Measurements from ENCODE around the gene PRMT1. TPM values are rescaled to one million over a fixed set of nuclear protein-coding genes. Genes with fewer than 3 reads are reported as not detected.

PRMT1 gene
- total and polyA plus RNA-seq, 9 of the 15 experiments (the other 6 are each of a cell fraction or from before 2014, with no cell fraction given), result 13.3 to 464 (median 326) TPM

- TF ChIP-seq, protein P1, sequence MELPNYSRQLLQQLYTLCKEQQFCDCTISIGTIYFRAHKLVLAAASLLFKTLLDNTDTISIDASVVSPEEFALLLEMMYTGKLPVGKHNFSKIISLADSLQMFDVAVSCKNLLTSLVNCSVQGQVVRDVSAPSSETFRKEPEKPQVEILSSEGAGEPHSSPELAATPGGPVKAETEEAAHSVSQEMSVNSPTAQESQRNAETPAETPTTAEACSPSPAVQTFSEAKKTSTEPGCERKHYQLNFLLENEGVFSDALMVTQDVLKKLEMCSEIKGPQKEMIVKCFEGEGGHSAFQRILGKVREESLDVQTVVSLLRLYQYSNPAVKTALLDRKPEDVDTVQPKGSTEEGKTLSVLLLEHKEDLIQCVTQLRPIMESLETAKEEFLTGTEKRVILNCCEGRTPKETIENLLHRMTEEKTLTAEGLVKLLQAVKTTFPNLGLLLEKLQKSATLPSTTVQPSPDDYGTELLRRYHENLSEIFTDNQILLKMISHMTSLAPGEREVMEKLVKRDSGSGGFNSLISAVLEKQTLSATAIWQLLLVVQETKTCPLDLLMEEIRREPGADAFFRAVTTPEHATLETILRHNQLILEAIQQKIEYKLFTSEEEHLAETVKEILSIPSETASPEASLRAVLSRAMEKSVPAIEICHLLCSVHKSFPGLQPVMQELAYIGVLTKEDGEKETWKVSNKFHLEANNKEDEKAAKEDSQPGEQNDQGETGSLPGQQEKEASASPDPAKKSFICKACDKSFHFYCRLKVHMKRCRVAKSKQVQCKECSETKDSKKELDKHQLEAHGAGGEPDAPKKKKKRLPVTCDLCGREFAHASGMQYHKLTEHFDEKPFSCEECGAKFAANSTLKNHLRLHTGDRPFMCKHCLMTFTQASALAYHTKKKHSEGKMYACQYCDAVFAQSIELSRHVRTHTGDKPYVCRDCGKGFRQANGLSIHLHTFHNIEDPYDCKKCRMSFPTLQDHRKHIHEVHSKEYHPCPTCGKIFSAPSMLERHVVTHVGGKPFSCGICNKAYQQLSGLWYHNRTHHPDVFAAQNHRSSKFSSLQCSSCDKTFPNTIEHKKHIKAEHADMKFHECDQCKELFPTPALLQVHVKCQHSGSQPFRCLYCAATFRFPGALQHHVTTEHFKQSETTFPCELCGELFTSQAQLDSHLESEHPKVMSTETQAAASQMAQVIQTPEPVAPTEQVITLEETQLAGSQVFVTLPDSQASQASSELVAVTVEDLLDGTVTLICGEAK (IDR thresholded peaks at IDR 0.05), result peak; percentile 68
- TF ChIP-seq, protein P1 (CRISPR knock-in tag; IDR thresholded peaks at IDR 0.05), result no peak
- no peak for TF ChIP-seq DLX4 (CRISPR knock-in tag; IDR thresholded peaks at IDR 0.05)
- peak; percentile 90; the same call in 1 of the 2 replicates for TF ChIP-seq ZNF830 (CRISPR knock-in tag; IDR thresholded peaks at IDR 0.05)
- no peak for TF ChIP-seq ZC3H4 (CRISPR knock-in tag; IDR thresholded peaks at IDR 0.05; ENCODE audit: borderline replicate concordance)
- TF ChIP-seq ZFPM2 (CRISPR knock-in tag; IDR thresholded peaks at IDR 0.05), result 0 out of 2 replicates have a peak, but pooled peaks have one; percentile 28
- TF ChIP-seq FOXK2 (conservative IDR thresholded peaks at IDR 0.05 in 1 of 2, IDR thresholded peaks at IDR 0.05 in 1 of 2; ENCODE audit: low read depth in 2 of 2), result peak in 1 of 2 experiments; percentile 64; a peak in 2 of 4 replicates
- TF ChIP-seq CREM (IDR thresholded peaks at IDR 0.05; ENCODE audit: low read depth), result peak; percentile 30; the same call in 1 of the 2 replicates
- no peak for TF ChIP-seq LEF1 (IDR thresholded peaks at IDR 0.05)
- no peak for TF ChIP-seq ARNT (IDR thresholded peaks at IDR 0.05)
- TF ChIP-seq ZNF124 (CRISPR knock-in tag; IDR thresholded peaks at IDR 0.05), result no peak
- TF ChIP-seq FOS (IDR thresholded peaks at IDR 0.05; ENCODE audit: extremely low read depth, insufficient read length), result no peak
- no peak for TF ChIP-seq ZKSCAN1 (IDR thresholded peaks at IDR 0.05; ENCODE audit: low read depth, low read length)
- no peak for TF ChIP-seq TFAM (CRISPR knock-in tag; conservative IDR thresholded peaks at IDR 0.05)
- TF ChIP-seq, protein P2, sequence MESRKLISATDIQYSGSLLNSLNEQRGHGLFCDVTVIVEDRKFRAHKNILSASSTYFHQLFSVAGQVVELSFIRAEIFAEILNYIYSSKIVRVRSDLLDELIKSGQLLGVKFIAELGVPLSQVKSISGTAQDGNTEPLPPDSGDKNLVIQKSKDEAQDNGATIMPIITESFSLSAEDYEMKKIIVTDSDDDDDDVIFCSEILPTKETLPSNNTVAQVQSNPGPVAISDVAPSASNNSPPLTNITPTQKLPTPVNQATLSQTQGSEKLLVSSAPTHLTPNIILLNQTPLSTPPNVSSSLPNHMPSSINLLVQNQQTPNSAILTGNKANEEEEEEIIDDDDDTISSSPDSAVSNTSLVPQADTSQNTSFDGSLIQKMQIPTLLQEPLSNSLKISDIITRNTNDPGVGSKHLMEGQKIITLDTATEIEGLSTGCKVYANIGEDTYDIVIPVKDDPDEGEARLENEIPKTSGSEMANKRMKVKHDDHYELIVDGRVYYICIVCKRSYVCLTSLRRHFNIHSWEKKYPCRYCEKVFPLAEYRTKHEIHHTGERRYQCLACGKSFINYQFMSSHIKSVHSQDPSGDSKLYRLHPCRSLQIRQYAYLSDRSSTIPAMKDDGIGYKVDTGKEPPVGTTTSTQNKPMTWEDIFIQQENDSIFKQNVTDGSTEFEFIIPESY (CRISPR knock-in tag; IDR thresholded peaks at IDR 0.05), result 0 out of 2 replicates have a peak, but pooled peaks have one; percentile 10
Measured at GRCh38 chr19:49677231-49677900, at the start of gene PRMT1 (continued).
